Measurements from ENCODE around the gene KIAA1210. TPM values are rescaled to one million over a fixed set of nuclear protein-coding genes. Genes with fewer than 3 reads are reported as not detected.

Gene KIAA1210
- total RNA-seq, 1 donor from 2014 or later = not detected

DNA sequence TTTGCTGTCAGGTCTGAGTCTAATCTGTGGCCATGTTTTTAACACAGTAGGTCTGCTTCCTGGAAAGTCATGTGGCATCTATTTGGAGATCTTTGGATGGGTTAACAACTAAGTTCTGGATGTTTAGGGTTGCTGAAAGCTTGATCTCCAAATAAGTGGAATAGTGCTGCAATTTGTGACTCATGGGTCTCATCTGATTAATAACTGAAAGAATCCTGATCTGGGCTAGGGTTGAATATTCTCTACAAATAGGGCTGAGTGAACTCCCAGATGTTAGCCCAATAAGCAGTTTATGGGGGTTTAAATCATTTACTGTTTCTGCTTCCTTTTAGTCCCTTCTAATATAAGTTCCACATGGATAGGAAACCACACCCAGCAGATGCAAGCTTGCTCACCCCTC, 31.7 kb downstream of the KIAA1210 start:
- H3K4me3 Mint-ChIP-seq (ENCODE audit: low read depth) = no peak overlapping the region
- H3K9me3 Mint-ChIP-seq (ENCODE audit: low read depth) = peaks cover 17% of the 10 kb centered on the region
- H3K27ac Mint-ChIP-seq = no peak overlapping the region
- no peaks in the 10 kb centered on the region for H3K27me3 Mint-ChIP-seq
- no peaks in the 10 kb centered on the region for H3K36me3 Mint-ChIP-seq (ENCODE audit: insufficient read depth)
- TF ChIP-seq, protein P1, sequence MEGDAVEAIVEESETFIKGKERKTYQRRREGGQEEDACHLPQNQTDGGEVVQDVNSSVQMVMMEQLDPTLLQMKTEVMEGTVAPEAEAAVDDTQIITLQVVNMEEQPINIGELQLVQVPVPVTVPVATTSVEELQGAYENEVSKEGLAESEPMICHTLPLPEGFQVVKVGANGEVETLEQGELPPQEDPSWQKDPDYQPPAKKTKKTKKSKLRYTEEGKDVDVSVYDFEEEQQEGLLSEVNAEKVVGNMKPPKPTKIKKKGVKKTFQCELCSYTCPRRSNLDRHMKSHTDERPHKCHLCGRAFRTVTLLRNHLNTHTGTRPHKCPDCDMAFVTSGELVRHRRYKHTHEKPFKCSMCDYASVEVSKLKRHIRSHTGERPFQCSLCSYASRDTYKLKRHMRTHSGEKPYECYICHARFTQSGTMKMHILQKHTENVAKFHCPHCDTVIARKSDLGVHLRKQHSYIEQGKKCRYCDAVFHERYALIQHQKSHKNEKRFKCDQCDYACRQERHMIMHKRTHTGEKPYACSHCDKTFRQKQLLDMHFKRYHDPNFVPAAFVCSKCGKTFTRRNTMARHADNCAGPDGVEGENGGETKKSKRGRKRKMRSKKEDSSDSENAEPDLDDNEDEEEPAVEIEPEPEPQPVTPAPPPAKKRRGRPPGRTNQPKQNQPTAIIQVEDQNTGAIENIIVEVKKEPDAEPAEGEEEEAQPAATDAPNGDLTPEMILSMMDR (IDR thresholded peaks at IDR 0.05; ENCODE audit: unreplicated experiment) = no peak
- H3K4me1 Mint-ChIP-seq (ENCODE audit: low read depth) = no peaks in the 10 kb centered on the region
- no peak for DNase-seq (ENCODE audit: low spot score, unreplicated experiment)

- no peak overlapping the region for H3K4me3 Mint-ChIP-seq (ENCODE audit: low read depth)
- H3K9me3 Mint-ChIP-seq (ENCODE audit: low read depth) = peaks cover 17% of the 10 kb centered on the region
- H3K27me3 Mint-ChIP-seq = no peaks in the 10 kb centered on the region
- no peaks in the 10 kb centered on the region for H3K36me3 Mint-ChIP-seq (ENCODE audit: insufficient read depth)
- TF ChIP-seq, protein P1 (IDR thresholded peaks at IDR 0.05; ENCODE audit: unreplicated experiment) = no peak
- no peaks in the 10 kb centered on the region for H3K4me1 Mint-ChIP-seq (ENCODE audit: low read depth)
- no peak overlapping the region for H3K27ac Mint-ChIP-seq
- DNase-seq (ENCODE audit: low spot score, unreplicated experiment) = no peak
Measured at GRCh38 chrX:119094819-119095218, 32.8 kb downstream of the KIAA1210 start.

DNA sequence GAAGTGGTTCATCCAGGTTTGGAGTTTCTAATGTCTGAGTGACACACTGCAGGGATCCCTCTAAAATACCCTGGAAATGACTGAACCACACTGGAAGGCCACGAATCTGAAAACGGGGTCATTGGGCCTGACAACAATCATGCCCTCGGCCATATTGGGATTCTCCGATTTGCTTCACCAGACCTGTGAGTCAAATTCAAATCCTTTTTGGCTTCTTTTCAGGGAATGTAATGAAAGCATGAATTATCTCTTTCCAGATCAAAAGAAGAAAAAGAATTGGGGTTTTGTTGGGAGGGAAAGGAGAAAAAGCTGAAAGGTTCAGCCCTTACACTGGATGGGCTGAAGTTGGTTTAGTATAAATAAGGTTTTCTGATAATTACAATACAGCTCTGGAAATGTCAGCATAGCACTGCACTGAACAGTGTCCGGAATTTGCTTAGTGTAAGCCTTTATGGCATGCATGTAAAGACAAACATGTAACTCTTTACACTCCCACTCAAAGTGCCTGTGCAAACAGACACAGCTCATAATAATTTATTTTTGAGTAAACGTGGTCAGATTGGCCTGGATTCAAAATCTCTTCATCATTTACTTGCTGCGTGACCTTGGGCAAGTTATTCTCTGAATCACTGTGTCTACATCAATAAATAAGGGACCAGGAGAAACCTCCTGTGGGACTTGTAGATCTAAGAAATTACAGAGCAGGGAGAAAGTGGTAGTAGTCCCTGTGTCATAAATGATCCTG, 33.4 kb downstream of the KIAA1210 start:
- TF ChIP-seq, protein P1 (IDR thresholded peaks at IDR 0.05; ENCODE audit: unreplicated experiment) = no peak

DNA sequence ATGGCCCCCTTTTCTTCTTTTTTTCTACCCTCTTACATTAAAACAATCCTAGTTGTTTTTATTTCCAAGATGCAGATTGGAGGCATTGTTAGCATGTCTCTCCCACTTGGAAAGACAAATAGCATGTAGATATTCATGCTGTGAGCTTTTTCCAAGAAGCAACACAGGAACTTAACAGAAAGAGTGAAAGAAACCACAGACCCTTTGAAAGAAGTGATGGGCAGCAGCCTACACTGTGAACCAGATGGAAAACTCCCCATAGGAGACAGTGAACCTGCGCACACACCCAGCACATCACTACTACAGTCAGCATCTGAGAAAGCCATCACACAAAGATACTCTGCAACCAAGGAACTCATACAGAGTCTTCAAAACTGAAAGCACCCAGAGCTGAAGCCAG, 37.0 kb downstream of the KIAA1210 start:
- H3K27ac Mint-ChIP-seq = no peak overlapping the region
- H3K4me1 Mint-ChIP-seq (ENCODE audit: low read depth) = no peaks in the 10 kb centered on the region
- peaks cover 3% of the 10 kb centered on the region for H3K27me3 Mint-ChIP-seq

More for the DNA sequence above, 33.4 kb downstream of the KIAA1210 start:
- Mint-ChIP-seq H3K27me3 (peaks cover 3% of the 10 kb centered on the region), H3K9me3 (ENCODE audit: low read depth) (peaks cover 17% of the 10 kb centered on the region), H3K36me3 (ENCODE audit: insufficient read depth) (no peaks in the 10 kb centered on the region), H3K27ac (no peak overlapping the region), H3K4me1 (ENCODE audit: low read depth) (no peaks in the 10 kb centered on the region), H3K4me3 (ENCODE audit: low read depth) (no peak overlapping the region)
- no peak for DNase-seq (ENCODE audit: low spot score, unreplicated experiment)

GRCh38 chrX:119089619-119090018, 38.0 kb downstream of the KIAA1210 start:
- no peak for DNase-seq (ENCODE audit: low spot score, unreplicated experiment)
- no peaks in the 10 kb centered on the region for H3K36me3 Mint-ChIP-seq (ENCODE audit: insufficient read depth)
- H3K27me3 Mint-ChIP-seq = peaks cover 3% of the 10 kb centered on the region
- no peak overlapping the region for H3K27ac Mint-ChIP-seq
- H3K4me3 Mint-ChIP-seq (ENCODE audit: low read depth) = no peak overlapping the region
- no peaks in the 10 kb centered on the region for H3K4me1 Mint-ChIP-seq (ENCODE audit: low read depth)
- H3K9me3 Mint-ChIP-seq (ENCODE audit: low read depth) = peaks cover 8% of the 10 kb centered on the region
- TF ChIP-seq, protein P1 (IDR thresholded peaks at IDR 0.05; ENCODE audit: unreplicated experiment) = no peak

More for the DNA sequence above, 37.0 kb downstream of the KIAA1210 start:
- Mint-ChIP-seq H3K4me3 (ENCODE audit: low read depth) (no peak overlapping the region), H3K9me3 (ENCODE audit: low read depth) (peaks cover 8% of the 10 kb centered on the region), H3K36me3 (ENCODE audit: insufficient read depth) (no peaks in the 10 kb centered on the region)
- no peak for DNase-seq (ENCODE audit: low spot score, unreplicated experiment)
- TF ChIP-seq, protein P1 (IDR thresholded peaks at IDR 0.05; ENCODE audit: unreplicated experiment) = no peak

Measured in progenitor cell of endocrine pancreas (in vitro differentiated cells).